Measurements from ENCODE around the gene PDLIM5.

The PDLIM5 gene

GRCh38 chr4:94714365-94715160, 262.8 kb downstream of the PDLIM5 start:
- no peak for TF ChIP-seq ZC3H10 (CRISPR knock-in tag; IDR thresholded peaks at IDR 0.05)
- TF ChIP-seq SNAI2 (CRISPR knock-in tag; IDR thresholded peaks at IDR 0.05), result no peak
- no peak for TF ChIP-seq CSDC2 (CRISPR knock-in tag; IDR thresholded peaks at IDR 0.05)
- no peak for TF ChIP-seq ZFP30 (CRISPR knock-in tag; IDR thresholded peaks at IDR 0.05)
- TF ChIP-seq ESRRG (CRISPR knock-in tag; IDR thresholded peaks at IDR 0.05), result no peak
- TF ChIP-seq PATZ1 (CRISPR knock-in tag; IDR thresholded peaks at IDR 0.05; ENCODE audit: borderline replicate concordance), result no peak
- no peak for TF ChIP-seq ZNF565 (CRISPR knock-in tag; conservative IDR thresholded peaks at IDR 0.05; ENCODE audit: low read depth)
- ATAC-seq, result no peak

- ATAC-seq, result no peak
- TF ChIP-seq SNAI2 (CRISPR knock-in tag; IDR thresholded peaks at IDR 0.05), result no peak
- TF ChIP-seq CSDC2 (CRISPR knock-in tag; IDR thresholded peaks at IDR 0.05), result no peak
- TF ChIP-seq ZFP3 (CRISPR knock-in tag; IDR thresholded peaks at IDR 0.05), result no peak
- TF ChIP-seq ISL1 (CRISPR knock-in tag; IDR thresholded peaks at IDR 0.05), result peak; percentile 50
- TF ChIP-seq ESRRG (CRISPR knock-in tag; IDR thresholded peaks at IDR 0.05), result no peak
- TF ChIP-seq BACH2 (CRISPR knock-in tag; IDR thresholded peaks at IDR 0.05; ENCODE audit: borderline replicate concordance), result no peak
- no peak for TF ChIP-seq ZNF8 (CRISPR knock-in tag; IDR thresholded peaks at IDR 0.05)
These were observed 264.0 kb downstream of the PDLIM5 start for GRCh38 chr4:94715726-94716125.

All from SK-N-SH treated with all-trans-retinoic acid at 6 μM for 48 hours (cell line).